ENCODE data around the gene KLHL22.
A peak's percentile ranks its signal among the peaks of the same experiment; 100 is the strongest.
"Not testable (repeated sequence)": the region's sequence is repeated elsewhere in the genome, so short reads cannot be mapped to it uniquely, and the experiment has no call there.

Gene KLHL22

GRCh38 chr22:20395181-20395906, 100.3 kb downstream of the KLHL22 start:
- Histone ChIP-seq H3K27ac (ENCODE audit: poor library complexity, severe bottlenecking) (no peak overlapping the region), H3K36me3 (ENCODE audit: low read depth) (no peaks in the 10 kb centered on the region), H3K4me1 (ENCODE audit: insufficient read depth, poor library complexity, severe bottlenecking) (no peaks in the 10 kb centered on the region), H3K4me3 (ENCODE audit: severe bottlenecking) (no peak overlapping the region), H3K27me3 (ENCODE audit: insufficient read depth, poor library complexity, severe bottlenecking) (no peaks in the 10 kb centered on the region), H3K9me3 (ENCODE audit: severe bottlenecking) (no peaks in the 10 kb centered on the region)
- no peak for TF ChIP-seq CTCF (IDR thresholded peaks at IDR 0.05; ENCODE audit: poor library complexity, severe bottlenecking)
- ATAC-seq (ENCODE audit: low read depth) = no peak
- no peak for DNase-seq (ENCODE audit: low spot score)

- Histone ChIP-seq H3K4me3 (ENCODE audit: severe bottlenecking) (peak within 1 kb of the TSS; percentile 79), H3K9me3 (ENCODE audit: severe bottlenecking) (no peaks in the 10 kb centered on the region), H3K4me1 (ENCODE audit: insufficient read depth, poor library complexity, severe bottlenecking) (no peaks in the 10 kb centered on the region), H3K27me3 (ENCODE audit: insufficient read depth, poor library complexity, severe bottlenecking) (no peaks in the 10 kb centered on the region), H3K36me3 (ENCODE audit: low read depth) (no peaks in the 10 kb centered on the region), H3K27ac (ENCODE audit: poor library complexity, severe bottlenecking) (no peak within 1 kb of the TSS)
- TF ChIP-seq CTCF (IDR thresholded peaks at IDR 0.05; ENCODE audit: poor library complexity, severe bottlenecking) = no peak
- ATAC-seq (ENCODE audit: low read depth) (peak; percentile 92), DNase-seq (ENCODE audit: low spot score) (no peak)
These were observed 101.7 kb downstream of the KLHL22 start, which contains the start of gene ZNF74 for GRCh38 chr22:20393705-20394476. ZNF74 (plus strand) TSS chr22:20394151; CDS start chr22:20394629, 478 bp downstream.

GRCh38 chr22:20392983-20393704, 102.5 kb downstream of the KLHL22 start:
- H3K27ac ChIP-seq (ENCODE audit: poor library complexity, severe bottlenecking) = no peak overlapping the region
- DNase-seq (ENCODE audit: low spot score) (no peak), ATAC-seq (ENCODE audit: low read depth) (no peak)
- no peaks in the 10 kb centered on the region for H3K27me3 ChIP-seq (ENCODE audit: insufficient read depth, poor library complexity, severe bottlenecking)
- no peaks in the 10 kb centered on the region for H3K36me3 ChIP-seq (ENCODE audit: low read depth)
- no peaks in the 10 kb centered on the region for H3K4me1 ChIP-seq (ENCODE audit: insufficient read depth, poor library complexity, severe bottlenecking)
- H3K4me3 ChIP-seq (ENCODE audit: severe bottlenecking) = peak overlapping the region; percentile 79
- no peak for TF ChIP-seq CTCF (IDR thresholded peaks at IDR 0.05; ENCODE audit: poor library complexity, severe bottlenecking)
- no peaks in the 10 kb centered on the region for H3K9me3 ChIP-seq (ENCODE audit: severe bottlenecking)

GRCh38 chr22:20392365-20392881, 103.2 kb downstream of the KLHL22 start:
- not testable (repeated sequence) for ATAC-seq (ENCODE audit: low read depth); H3K4me3 ChIP-seq (ENCODE audit: severe bottlenecking); H3K27me3 ChIP-seq (ENCODE audit: insufficient read depth, poor library complexity, severe bottlenecking); DNase-seq (ENCODE audit: low spot score); H3K36me3 ChIP-seq (ENCODE audit: low read depth); H3K27ac ChIP-seq (ENCODE audit: poor library complexity, severe bottlenecking); H3K4me1 ChIP-seq (ENCODE audit: insufficient read depth, poor library complexity, severe bottlenecking); H3K9me3 ChIP-seq (ENCODE audit: severe bottlenecking)

All from RWPE2 (cell line).